KOPT-K1 (cell line): ENCODE results near the gene SLC38A8.

Experiments used
- H3K27ac ChIP-seq: fragments of 200-600 bp; sonication (generic); 2 replicates; pipeline ENCODE4 v1.5.1; 2016; ENCODE audit warnings: antibody characterized with exemption, mild to moderate bottlenecking, low read depth, low read length; ENCODE audit not compliant: poor library complexity, severe bottlenecking
- H3K36me3 ChIP-seq: fragments of 200-600 bp; sonication (generic); 2 replicates; pipeline ENCODE4 v1.5.1; 2017; ENCODE audit warnings: antibody characterized with exemption, mild to moderate bottlenecking, low read length, moderate library complexity; ENCODE audit not compliant: insufficient read depth
- H3K9me3 ChIP-seq: fragments of 200-600 bp; sonication (generic); 2 replicates; pipeline ENCODE4 v1.5.1; 2017; ENCODE audit warnings: antibody characterized with exemption, low read length, mild to moderate bottlenecking; ENCODE audit not compliant: insufficient read depth, poor library complexity, severe bottlenecking

SLC38A8 gene

DNA sequence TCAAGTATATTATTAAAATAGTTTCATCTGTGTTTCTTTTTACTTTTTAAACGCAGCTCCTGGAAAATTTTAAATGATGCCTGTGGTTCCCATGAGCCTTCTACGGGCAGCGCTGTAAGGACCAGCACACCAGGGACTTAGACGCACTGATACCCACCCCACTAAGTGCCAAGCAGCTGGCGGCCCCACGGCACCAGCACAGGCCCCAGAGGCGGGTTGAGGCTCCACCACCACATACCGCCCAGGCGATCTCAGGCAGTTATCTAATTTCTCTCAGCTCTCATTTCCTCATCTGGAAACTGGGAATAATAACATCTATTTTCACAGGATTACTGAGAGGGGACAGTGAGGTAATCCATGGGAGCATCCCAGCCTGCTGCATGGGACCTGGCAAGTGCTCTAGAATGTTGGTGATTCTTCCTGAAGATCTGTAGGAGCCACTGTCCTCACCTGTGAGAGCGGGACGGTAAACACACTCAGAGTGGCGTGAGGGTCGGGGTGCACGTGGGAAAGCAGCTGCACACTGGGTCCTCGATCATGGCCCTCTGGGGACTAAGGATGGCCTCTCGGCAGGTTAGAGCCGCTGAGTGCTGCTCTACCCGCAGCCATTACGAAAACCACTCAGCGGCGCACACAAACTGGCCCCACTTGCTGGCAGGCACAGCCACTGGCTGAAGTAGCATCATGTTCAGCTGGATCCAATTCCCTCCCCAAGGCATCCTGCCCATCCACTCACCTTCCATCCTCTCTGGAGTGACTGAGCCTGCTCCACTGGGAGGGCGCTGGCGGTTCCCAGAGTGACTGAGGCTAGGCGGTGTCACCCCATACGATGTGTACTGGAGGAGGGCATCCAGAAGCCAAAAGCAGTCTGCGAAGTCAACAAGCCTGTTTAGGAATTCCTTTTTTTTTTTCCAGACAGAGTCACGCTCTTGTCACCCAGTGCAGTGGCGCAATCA, 17.6 kb upstream of the SLC38A8 start:
- no peaks in the 10 kb centered on the region for H3K9me3 ChIP-seq
- H3K27ac ChIP-seq, result no peak overlapping the region
- peaks cover 100% of the 10 kb centered on the region for H3K36me3 ChIP-seq

DNA sequence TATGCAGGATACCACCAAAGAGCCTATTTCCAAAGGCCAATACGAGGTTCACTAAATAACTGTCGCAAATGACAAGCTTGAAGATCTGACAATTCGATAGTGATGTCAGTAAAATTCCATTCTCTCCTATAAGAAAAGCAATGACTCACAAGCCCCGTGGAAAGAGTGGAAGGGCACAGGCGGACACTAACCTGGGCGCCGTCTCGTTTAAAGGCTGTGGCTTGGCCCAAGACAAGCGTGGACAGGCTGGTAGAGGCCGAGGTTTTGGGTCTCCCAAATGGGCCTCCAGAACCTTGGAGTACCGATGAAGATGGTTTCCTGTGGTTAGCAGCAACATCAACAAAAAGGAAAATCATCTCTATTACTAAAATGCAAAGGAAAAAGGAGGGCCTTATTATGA, 16.5 kb upstream of the SLC38A8 start:
- H3K9me3 ChIP-seq, result no peaks in the 10 kb centered on the region
- H3K27ac ChIP-seq, result no peak overlapping the region
- H3K36me3 ChIP-seq, result peaks cover 100% of the 10 kb centered on the region

DNA sequence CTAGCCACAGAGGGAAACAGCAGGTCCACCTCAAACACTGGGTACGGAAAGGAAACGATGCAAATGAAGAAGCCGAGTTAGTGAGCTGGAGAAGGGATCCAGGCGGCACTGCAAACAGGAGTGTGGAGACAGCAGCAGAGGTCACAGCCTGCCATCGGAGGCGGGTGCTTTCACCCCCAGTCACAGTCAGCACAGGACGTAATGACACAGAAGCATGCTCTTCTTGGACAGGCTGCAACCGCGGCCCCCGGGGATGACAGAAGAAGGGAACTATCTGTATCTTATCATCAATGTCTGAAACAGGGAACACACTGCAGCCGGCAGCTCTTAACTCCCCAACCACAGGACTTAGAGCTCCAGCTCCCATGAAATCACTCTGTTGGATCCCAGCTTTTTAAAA, 16.1 kb upstream of the SLC38A8 start:
- peaks cover 100% of the 10 kb centered on the region for H3K36me3 ChIP-seq
- no peaks in the 10 kb centered on the region for H3K9me3 ChIP-seq
- no peak overlapping the region for H3K27ac ChIP-seq

DNA sequence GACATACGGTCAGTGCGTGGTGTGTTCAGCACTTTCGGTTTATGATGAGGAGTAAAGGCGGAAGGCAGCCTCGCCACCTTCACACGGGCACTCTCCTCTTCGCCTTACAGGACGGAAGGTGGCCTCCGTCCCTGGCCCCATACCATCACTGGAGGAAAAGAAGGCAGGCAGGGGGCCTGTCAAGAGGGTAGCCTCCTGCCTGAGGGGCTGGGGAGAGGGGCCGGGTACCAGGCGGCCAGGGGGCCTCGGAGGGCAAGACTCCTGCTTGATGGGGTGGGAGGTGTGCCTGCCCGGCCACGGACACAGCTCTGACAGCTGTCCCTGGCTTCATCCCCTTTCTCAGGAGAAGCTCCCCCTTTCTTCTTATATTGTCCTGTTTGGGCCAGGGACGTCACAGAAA, 15.6 kb upstream of the SLC38A8 start:
- Histone ChIP-seq H3K27ac (no peak overlapping the region), H3K36me3 (peaks cover 100% of the 10 kb centered on the region), H3K9me3 (no peaks in the 10 kb centered on the region)

DNA sequence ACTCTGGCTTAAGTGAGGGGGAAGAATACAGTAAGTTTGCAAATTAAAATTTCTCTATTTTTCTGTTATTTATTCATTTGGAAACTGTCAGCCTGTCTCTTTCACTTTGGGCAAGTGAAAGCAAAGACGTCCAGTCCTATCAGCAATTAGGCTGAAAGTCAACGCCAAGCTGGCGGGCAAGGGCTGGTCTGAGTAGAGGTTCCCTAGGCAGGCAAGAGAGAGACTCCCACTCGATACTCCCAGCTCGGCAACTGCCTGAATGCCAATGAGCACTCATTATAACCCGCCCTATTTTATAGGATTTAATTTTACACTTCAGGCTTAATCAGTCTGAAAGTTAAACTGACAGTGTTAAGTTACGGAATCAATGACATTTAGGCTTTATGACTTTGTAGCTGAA, 14.3 kb upstream of the SLC38A8 start:
- H3K36me3 ChIP-seq, result peaks cover 100% of the 10 kb centered on the region
- H3K27ac ChIP-seq, result no peak overlapping the region
- no peaks in the 10 kb centered on the region for H3K9me3 ChIP-seq

DNA sequence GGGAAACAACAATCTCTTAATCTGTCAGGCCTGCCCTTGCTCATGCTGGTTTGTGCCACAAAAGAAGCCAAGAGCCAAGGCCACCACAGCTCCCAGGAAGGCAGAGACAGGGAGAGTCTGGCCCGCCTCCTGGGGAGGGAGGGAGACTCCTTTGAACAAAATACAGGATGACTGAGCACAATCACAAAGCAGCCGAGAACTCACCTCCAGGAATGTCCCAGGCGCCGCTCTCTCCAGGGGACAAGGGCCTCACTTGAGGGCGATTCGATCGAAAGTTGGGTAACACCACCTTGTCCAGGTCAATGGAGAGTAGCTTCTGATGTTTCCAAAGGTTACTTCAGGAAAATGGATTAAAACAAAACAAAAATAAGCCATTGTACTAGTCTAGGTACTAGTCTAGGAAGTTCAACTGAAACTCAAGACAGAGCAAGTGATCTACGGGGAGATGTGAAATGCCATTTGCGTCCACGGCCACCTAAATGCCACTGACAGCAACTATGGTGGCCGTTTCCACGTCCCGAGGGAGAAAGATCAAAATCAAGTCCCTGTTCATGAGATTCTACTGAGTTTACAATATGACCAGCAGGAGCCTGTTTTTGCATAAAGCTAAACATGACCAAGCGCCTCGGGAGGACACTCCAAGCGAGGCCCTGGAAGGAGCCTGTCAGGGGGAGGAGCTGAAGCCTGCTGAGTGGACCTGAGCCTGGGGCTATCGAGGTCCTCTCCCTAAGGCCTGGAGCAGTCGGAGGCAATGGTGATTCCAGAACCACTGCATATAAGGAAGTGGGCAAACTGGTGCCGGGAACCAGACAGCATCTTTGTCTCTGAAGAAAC, 13.4 kb upstream of the SLC38A8 start:
- Histone ChIP-seq H3K36me3 (peaks cover 91% of the 10 kb centered on the region), H3K9me3 (no peaks in the 10 kb centered on the region), H3K27ac (no peak overlapping the region)

DNA sequence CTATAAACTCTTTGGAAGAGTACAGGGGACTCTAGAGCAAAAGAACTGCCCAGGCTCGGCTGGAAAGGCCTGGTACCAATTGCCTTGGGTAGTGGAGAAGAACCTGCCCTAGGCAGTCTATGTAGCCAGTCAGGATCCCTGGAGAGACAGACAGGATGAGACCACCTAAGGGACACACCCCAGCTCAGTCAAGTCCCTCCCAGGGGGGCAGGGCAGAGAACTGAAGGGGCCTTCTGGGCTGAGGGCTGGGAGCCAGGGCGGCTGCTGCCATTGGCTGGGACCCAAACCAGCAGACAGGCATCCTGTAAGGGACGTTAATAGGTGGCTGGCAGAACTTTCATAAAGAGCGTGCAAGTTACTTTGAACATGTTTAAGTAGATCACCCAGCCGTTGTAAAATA, 12.8 kb upstream of the SLC38A8 start:
- Histone ChIP-seq H3K36me3 (peaks cover 87% of the 10 kb centered on the region), H3K27ac (no peak overlapping the region), H3K9me3 (no peaks in the 10 kb centered on the region)

DNA sequence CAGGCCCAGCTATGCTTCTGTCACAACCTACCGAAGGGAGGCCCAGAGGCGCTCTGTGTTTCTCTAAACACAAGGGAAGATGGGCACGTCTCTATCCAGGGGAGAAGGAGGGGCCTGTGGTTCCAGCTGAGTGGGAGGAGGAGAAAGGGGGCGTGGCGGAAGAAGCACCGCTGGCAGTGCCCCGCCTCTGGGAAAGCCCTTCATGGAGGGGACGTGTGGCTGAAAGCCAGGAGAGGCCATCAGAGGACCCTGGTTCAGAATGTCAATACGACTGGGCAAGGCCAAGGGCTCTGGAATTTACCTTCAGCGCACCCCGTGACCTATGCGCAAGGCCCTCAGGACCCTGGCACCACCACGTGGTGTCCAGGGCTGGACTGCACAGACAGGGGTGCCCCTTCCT, 12.3 kb upstream of the SLC38A8 start:
- peaks cover 87% of the 10 kb centered on the region for H3K36me3 ChIP-seq
- H3K27ac ChIP-seq, result no peak overlapping the region
- H3K9me3 ChIP-seq, result no peaks in the 10 kb centered on the region

DNA sequence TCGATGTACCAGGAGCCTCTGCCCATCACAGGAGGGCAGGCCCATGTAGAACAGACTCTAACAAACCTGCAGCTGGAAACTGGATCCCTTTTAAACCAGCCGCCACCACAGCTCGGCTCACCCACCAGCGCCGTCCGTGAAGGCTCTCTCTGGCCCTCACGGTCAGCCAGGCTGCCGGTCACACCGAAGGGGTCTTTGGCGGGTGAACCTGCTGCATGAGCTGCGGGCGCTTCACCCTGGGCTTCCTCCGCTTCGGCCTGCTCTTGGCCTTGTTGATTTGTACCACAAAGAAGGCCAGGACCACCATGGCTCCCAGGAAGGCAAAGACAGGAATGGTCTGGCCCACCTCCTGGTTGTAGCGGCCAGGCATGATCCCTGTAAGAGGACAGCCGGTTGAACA, 11.7 kb upstream of the SLC38A8 start:
- Histone ChIP-seq H3K27ac (no peak overlapping the region), H3K9me3 (no peaks in the 10 kb centered on the region), H3K36me3 (peaks cover 87% of the 10 kb centered on the region)

DNA sequence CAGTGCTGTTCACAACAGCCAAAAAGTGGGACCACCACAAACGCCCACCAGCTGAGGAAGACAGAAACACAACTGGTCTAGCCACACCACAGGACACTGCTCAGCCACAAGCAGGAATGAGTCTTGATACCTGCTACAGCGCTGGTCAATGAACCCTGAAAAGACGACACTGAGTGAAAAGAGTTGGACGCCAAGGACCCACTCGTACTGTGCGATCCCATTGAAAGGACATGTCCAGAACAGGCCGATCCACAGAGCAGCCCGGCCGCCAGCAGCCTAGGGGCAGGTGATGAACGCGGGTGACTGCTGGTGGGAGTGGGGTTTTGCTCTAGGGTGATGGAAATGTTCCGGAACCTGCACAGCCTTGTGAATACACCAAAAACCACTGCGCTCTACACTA, 10.6 kb upstream of the SLC38A8 start:
- H3K36me3 ChIP-seq, result peaks cover 84% of the 10 kb centered on the region

DNA sequence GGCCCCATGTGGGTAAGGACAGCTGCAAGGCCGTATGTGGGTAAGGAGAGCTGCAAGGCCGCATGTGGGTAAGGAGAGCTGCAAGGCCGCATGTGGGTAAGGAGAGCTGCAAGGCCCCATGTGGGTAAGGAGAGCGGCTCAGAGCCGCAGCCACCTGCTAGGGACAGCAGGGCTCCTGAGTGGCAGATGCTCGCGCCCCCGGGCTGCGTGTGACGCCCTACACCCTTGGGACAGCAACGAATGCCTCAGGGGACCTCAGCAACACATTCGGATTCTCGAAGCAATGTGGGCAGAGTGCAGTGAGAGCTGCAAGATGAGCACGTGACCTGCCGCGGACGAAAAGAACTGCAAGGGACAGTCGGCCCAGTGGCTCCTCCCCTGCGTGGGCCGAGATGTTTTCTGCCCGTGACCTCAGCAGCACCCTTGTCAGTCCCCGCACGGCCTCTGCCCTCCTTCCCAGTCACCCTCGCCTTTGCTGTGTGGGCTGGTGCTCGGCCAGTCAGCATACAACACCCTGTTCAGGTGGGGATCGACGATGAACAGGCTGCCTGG, 9.6 kb upstream of the SLC38A8 start:
- Histone ChIP-seq H3K36me3 (peaks cover 81% of the 10 kb centered on the region), H3K9me3 (no peaks in the 10 kb centered on the region), H3K27ac (no peak overlapping the region)

More for the DNA sequence above, 10.6 kb upstream of the SLC38A8 start:
- Histone ChIP-seq H3K27ac (no peak overlapping the region), H3K9me3 (no peaks in the 10 kb centered on the region)

DNA sequence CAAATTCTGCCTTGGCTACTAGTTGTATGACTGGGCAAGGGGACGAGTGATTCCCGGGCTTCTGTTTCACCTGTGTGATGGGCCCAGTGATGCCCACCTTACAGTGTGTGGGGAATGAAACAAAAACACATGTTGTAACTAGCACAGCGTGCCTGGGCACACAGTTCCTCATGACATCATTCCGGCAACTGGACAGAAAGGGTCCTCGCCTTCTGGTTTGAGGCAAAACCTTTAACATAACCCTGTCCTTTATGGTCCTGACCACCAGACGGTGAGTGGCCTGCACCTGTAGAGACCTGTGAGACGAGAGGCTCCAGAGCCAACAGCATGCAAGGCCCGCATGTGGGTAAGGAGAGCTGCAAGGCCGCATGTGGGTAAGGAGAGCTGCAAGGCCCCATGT, 7.7 kb upstream of the SLC38A8 start:
- H3K36me3 ChIP-seq, result peaks cover 62% of the 10 kb centered on the region

DNA sequence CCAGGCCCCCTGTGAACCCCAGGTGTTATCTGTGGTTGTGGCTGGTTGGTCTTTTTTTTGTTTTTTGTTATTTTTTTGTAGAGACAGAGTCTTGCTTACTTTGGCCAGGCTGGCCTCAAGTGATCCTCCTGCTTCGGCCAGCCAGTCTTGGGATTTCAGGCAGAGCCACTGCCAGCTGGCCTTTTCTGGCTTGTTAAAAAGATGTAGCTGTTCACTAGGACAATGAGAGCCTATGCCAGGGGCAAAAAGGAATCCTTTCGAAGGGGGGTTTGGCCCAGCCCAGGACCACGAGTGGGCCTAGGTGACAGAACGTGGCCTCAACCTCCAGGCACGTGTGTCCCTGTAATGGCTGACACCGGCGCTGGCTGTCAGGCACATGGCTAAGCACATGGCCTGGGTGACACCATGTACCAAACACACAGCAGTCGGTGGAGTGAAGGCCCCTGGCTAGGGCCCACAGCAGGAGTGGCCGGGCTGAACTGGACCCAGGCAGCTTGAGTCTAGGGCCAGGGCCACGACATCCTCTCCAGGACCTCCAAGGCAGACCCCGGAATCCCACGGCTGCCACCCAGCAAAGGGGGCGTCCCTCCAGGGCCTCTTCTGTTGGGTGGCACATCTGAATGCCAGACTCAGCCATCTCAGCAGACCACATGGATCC, 6.9 kb upstream of the SLC38A8 start:
- Histone ChIP-seq H3K27ac (no peak overlapping the region), H3K36me3 (peaks cover 55% of the 10 kb centered on the region), H3K9me3 (no peaks in the 10 kb centered on the region)

More for the DNA sequence above, 7.7 kb upstream of the SLC38A8 start:
- H3K27ac ChIP-seq, result no peak overlapping the region
- no peaks in the 10 kb centered on the region for H3K9me3 ChIP-seq

DNA sequence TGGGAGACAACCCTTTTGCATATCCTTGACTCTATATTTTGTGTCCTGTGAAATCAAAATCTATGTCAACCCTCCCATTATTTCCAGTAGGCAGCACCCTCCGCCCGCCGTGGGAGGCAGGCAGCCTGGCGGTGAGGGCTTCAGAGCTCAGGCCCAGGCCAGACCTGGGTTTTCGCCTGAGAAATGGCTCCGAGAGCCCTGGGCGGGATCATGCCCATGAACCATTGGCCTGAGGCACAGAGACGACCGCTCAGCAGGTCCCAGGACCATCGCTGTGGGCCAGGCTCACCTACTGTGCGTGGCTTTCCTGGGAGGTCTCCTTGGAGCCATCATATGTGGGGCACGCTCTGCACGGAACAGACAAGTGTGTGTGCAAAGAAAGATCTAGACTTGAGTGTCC, 6.3 kb upstream of the SLC38A8 start:
- H3K27ac ChIP-seq, result no peak overlapping the region
- peaks cover 48% of the 10 kb centered on the region for H3K36me3 ChIP-seq
- no peaks in the 10 kb centered on the region for H3K9me3 ChIP-seq

DNA sequence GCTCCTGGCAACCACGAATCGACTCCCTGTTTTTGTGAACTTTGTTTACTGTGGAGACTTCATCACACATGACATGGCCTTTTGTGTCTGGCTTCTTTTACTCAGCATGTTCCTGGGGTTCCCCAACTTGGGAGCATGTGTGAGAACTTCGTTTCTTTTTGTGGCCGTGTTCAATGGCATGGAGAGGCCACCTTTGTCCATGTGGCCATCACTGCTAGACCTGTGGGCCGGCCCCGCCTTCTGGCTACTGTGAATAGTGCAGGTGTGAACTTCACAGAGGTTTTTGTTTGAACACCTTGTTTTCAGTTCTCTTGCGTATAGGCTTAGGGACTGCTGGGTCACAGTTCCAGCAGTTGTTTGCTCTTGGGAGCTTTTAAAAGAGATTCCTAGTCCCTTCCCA, 5.7 kb upstream of the SLC38A8 start:
- no peak overlapping the region for H3K27ac ChIP-seq
- H3K9me3 ChIP-seq, result no peaks in the 10 kb centered on the region
- H3K36me3 ChIP-seq, result peaks cover 42% of the 10 kb centered on the region
